ENCODE data around the gene MINK1.

- TF ChIP-seq CTCF (IDR thresholded peaks at IDR 0.05) (no peak), POLR2AphosphoS5 (IDR thresholded peaks at IDR 0.05) (no peak), POLR2A (IDR thresholded peaks at IDR 0.05) (no peak), EP300 (IDR thresholded peaks at IDR 0.05) (no peak)
Observed at GRCh38 chr17:4834681-4835020, 1.5 kb downstream of the MINK1 start.

Data from gastroesophageal sphincter (tissue), 3 donors.